GM15510 (cell line): Measurements from ENCODE around the gene LTF.

Experiments
- POLR2A ChIP-seq: IDR thresholded peaks from 3 replicates; pipeline ENCODE4 v1.6.1; 2011; ENCODE audit warnings: borderline replicate concordance; ENCODE audit not compliant: insufficient read length; ENCODE audit errors: extremely low read depth

LTF gene

DNA sequence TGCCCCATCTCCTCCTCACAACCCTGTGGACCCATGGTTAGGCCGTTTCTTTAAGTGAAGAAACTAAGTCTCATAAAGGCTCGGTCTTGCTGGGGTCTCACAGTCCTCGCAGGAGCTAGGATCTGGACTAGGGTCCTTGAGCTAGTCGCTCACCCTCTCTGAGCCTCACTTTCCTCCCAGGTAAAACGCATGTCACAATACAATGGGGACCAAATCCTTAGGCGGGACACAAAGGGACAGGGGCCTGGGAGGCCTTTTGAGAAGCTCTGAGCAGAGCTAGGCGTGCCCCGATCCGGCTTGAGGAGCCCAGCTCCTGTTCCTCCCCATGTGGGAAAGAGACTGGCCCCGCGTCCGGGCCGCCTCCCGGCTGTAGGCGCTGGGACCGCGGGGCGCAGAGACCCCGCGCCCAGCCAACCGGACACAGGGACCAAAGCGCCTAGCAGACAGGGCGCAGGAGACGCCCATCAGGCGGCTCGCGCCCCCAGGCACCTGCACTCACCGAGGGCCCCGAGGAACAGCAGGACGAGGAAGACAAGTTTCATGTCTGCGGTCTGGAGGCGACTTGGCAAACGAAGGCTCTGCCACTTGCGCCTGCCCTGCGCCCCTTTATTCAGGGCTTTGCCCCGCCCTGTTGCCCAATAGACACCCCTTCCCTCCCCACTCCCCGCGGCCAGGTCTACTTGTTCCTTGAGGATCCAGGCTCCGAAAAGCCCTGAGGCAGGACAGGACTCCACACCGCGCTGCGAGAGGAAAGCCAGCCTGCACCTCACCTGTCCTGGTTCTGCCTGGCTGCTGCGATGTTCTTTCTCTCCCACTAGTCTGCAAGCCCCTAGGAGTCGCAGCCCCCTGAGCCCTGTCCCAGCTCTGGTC lies at the start of gene LTF:
Gene LTF (minus strand): TSS at position 580 of the 870 bp plus-strand sequence. CDS start 38 bp downstream, at position 542.
- no peak for TF ChIP-seq POLR2A

- TF ChIP-seq POLR2A, result no peak
Observed at GRCh38 chr3:46512191-46512749, 47.6 kb upstream of the LTF start.

DNA sequence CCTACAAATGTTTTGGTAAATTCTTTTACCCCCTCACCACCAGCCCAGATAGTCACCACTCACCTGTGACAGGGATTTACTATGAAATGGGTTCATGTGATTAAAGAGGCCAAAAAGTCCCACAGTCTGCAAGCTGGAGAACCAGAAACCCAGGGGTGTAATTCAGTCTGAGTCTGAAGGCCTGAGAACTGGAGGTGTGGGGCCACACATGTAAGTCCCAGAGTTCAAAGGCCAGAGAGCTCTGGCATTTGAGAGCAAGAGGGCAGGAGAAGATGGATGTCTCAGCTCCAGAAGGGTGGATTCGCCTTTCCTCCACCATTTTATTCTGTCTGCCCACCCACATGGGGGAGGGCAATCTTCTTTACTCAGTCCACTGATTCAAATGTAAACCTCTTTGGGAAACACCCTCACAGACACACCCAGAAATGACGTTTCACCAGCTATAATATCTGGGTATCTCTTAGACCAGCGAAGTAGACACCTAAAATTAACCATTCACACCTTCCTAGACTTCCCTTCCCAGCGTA lies 45.0 kb upstream of the LTF start:
- no peak for TF ChIP-seq POLR2A

GRCh38 chr3:46508850-46509591 lies 44.3 kb upstream of the LTF start:
- TF ChIP-seq POLR2A, result no peak

- TF ChIP-seq POLR2A, result no peak
Observed at GRCh38 chr3:46506526-46506925, 41.8 kb upstream of the LTF start.

DNA sequence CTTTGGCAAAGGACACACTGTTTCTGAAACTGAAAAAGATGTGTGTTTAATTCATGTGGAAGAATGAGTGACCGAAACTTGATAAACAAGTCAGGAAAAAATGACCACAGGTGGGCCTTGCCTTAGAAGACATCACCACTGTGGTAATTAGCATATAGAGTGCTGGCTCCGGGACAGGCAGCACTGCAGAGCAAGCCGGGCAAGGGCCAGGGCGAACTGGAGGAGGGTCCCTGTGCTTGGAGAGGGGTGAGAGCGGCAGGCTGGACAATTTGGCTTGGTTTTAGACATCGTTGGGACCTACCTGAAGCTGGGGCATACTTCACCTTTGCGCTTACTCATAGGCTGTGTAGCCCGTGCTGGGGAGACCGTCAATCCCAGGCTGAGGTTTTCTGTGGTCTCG lies 41.2 kb upstream of the LTF start:
- TF ChIP-seq POLR2A, result no peak

GRCh38 chr3:46504789-46505188 lies 40.1 kb upstream of the LTF start:
- TF ChIP-seq POLR2A, result no peak

- no peak for TF ChIP-seq POLR2A
Observed at GRCh38 chr3:46503200-46503874, 38.6 kb upstream of the LTF start.

DNA sequence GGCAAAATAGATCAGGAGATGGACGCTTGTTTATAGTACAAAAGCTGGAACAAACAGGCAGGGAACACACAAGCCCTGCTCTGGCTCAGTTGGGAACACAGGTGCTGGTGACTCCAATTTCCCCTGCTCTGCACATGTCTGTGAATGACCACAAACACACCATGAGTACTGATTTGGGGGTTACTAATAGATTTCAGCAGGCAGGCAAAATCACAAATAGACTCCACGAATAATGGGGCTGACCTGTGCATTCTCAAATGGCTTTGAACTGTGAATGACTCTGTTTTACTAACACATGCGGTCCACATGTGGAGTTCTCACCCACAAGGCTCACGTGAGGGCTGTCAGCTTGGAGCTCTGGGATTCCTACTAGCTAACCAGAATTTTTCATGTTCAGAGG lies 37.0 kb upstream of the LTF start:
- TF ChIP-seq POLR2A, result no peak

DNA sequence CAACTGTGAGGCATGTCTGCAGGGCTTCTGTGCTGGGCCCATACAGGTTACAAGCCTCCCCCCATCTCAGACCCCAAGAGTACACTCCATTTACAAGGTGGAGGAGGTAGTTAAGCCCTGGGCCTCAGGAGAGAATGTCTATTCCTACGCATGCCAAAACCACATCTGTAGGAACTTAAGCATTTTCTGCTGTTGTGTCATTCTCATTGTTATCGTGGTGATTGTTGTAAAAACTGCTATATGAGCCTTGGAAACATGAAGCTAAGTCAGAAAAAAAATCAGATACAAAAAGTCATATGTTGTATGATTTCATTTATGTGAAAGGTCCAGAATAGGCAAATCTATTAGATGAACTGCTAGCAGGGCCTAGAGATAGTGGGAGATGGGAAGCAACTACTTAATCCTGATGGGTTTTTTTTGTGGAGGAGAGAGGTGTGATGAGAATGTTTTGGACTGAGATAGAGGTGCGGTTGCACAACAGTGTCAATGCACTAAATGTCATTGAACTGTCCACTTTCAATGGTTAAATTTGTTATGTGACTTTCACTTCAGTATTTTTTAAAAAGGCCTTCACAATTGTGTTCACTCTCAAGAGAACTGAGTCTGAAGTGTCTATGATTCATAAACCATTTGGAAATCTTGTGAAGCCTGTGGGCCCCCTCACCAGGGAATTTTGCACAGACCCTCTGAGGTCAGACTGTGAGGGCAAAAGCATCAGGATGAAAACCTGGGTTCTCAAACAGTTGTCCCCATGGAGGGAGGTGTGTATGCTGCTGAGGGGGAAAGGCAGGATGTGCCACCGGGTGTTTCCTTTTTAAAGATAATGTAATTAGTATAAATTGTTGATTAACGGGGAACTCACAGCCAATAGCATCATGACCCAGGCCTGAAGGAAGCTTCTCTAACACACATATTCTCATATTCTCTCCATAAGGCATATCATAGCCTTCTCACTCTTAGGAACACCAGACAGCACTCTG lies 36.2 kb upstream of the LTF start:
- no peak for TF ChIP-seq POLR2A

DNA sequence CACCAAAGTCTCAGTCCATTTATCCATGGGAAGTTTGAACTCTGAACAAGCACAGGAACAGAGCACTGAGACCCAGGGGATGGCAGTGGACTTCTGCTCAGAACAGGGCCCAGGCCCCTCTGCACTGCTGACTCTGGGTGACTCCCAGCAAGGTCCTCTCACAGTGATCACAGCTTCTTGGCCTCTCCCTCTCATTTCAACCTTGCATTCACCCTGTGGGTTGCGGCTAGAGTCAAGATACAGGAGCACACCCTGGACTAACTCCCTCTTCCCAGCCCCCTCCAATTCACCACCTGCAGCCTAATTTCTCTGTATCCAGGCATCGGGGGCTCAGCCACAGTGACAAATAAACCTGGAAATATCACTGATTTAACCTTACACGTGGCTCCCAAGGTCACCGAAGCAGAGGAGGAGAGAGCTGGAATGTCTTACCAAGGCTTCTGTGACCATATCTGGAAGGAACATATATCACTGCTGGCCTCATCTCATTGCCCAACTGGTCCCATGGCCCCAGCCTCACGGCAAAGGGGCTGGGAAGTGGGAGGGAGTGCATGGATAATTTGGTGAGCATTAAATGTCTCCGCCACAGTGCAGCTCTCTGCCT lies 34.3 kb upstream of the LTF start:
- TF ChIP-seq POLR2A, result no peak

DNA sequence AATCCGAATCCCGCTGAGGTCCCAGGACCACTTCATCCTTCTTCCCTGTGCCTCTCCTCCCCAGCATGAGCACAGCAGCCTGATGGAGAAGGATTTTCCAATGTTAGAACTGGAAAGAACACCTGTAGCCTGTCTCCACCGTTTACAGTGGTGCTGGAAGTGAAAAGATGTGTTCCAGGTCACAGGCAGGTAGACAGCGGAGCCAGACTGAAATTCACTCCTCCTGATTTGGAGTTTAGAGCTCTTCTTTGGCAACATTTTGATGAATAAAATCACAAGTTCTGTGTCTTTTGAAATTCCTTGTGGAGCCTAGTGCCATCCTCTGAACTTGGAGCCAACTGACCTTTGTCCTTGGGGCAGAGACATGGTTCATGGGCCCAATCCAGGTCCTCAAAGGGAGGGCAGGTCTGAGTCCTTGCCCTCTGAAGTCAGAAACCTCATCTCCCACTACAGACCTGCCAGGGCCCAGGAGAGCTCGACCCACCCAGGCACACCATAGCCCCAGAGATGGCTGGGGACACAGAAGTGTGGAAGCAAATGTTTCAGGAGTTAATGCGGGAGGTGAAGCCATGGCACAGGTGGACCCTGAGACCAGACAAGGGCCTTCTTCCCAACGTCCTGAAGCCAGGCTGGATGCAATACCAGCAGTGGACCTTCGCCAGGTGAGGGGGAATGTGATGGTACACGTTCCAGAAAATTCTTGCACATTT lies 33.0 kb upstream of the LTF start, which contains the start of gene RTP3:
Gene RTP3 (plus strand): TSS at position 421 of the 710 bp plus-strand sequence. CDS start 87 bp downstream, at position 508.
- no peak for TF ChIP-seq POLR2A

DNA sequence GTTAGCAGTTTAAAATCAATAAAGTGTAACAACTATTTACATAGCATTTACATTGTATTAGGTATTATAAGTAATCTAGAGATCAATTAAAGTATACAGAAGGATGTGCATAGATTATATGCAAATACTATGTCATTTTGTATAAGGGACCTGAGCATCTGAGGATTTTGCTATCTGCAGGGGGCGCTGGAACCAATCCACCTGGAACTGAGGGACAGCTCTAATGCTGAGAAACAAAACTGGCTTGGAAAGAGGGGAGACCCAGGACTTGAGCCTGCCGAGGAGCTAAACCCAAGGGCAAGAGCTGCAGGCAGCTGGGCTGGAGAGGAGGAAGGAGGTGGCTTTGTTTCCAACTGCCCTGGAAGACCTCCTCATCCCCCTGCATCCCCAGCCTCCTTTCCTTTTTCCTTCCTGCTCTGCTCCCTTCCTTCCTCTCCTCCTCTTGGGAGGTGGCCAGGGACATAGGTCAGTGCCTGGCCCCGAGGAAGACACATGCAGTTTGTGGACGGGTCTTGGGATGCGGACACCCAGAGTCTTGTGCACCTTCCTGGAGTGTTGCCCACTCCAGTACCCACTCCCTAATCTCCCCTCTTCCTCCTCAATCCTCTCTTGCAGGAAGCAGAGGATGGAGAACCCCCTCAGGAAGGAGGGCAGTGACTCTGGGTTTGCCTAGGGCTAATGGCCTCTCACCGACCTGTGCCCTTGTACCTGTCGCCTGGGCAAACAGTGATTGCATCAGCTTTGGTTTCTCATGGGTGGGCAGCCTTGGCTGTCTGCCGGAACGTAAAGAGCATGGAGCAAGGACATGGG lies 32.2 kb upstream of the LTF start:
- TF ChIP-seq POLR2A, result no peak
